Skeletal muscle tissue (tissue), 4 donors: ENCODE data around the gene RASA3. TPM values are rescaled to one million over a fixed set of nuclear protein-coding genes. Genes with fewer than 3 reads are reported as not detected.

ENCODE experiments used
- H3K27ac ChIP-seq: one replicate; pipeline ENCODE4 v1.7.0; 2013; ENCODE audit warnings: mild to moderate bottlenecking, low read depth, low read length, inconsistent platforms
- H3K27me3 ChIP-seq, 3 donors: one replicate each; pipeline ENCODE4 v1.7.0; 2013; ENCODE audit warnings: low read length in 3 of 3; ENCODE audit not compliant: control insufficient read depth in 3 of 3, insufficient read depth in 3 of 3
- H3K36me3 ChIP-seq, 3 donors: one replicate each; pipeline ENCODE4 v1.7.0; 2013; ENCODE audit warnings: low read length in 3 of 3; ENCODE audit not compliant: control insufficient read depth in 3 of 3, insufficient read depth in 3 of 3
- H3K4me1 ChIP-seq, 3 donors: one replicate each; pipeline ENCODE4 v1.7.0; 2013; ENCODE audit warnings: low read length in 3 of 3, mild to moderate bottlenecking in 3 of 3; ENCODE audit not compliant: control insufficient read depth in 3 of 3, insufficient read depth in 3 of 3
- H3K4me3 ChIP-seq, 3 donors: one replicate each; pipeline ENCODE4 v1.7.0; 2013; ENCODE audit warnings: low read length in 3 of 3
- H3K9ac ChIP-seq, 3 donors: one replicate each; pipeline ENCODE4 v1.7.0; 2013; ENCODE audit warnings: low read length in 3 of 3, mild to moderate bottlenecking in 3 of 3, moderate library complexity in 2 of 3, low read depth in 1 of 3
- H3K9me3 ChIP-seq, 3 donors: one replicate each; pipeline ENCODE4 v1.7.0; 2013; ENCODE audit warnings: low read length in 3 of 3; ENCODE audit not compliant: control insufficient read depth in 3 of 3
- total RNA-seq: library from RNA; depleted of rRNA; stranded (reverse); fragments of >200 nt; gene quantifications from one replicate; pipeline ENCODE4 v1.2.3, GENCODE V29; 2014
- donor health status: Osteomylitis.

The RASA3 gene
- total RNA-seq, 1 donor from 2014 or later: 14.1 TPM

DNA sequence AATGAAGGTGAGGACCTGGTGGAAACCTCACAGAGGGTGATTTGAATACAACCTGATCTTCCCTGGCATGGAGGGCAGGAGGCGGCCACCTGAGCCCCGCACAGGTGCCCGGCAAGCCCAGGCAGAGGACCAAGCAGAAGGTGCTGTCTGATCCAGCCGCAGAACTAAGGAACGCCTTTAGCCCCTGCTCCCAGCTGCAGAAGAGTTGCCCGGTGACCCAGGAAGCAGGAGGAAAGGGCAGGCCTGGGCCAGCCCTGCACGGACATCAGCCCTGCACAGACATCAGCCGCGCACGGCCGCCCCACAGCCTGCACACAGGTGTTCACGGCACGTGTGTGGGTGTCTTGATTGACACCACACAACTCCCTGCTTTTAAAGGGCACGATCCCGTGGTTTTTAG, 43.1 kb downstream of the RASA3 start:
- H3K27me3 ChIP-seq: no peaks in the 10 kb centered on the region
- no peaks in the 10 kb centered on the region for H3K9me3 ChIP-seq
- H3K36me3 ChIP-seq: no peaks in the 10 kb centered on the region
- no peak overlapping the region for H3K4me3 ChIP-seq
- H3K9ac ChIP-seq: no peak overlapping the region
- H3K27ac ChIP-seq: no peak overlapping the region
- no peaks in the 10 kb centered on the region for H3K4me1 ChIP-seq

DNA sequence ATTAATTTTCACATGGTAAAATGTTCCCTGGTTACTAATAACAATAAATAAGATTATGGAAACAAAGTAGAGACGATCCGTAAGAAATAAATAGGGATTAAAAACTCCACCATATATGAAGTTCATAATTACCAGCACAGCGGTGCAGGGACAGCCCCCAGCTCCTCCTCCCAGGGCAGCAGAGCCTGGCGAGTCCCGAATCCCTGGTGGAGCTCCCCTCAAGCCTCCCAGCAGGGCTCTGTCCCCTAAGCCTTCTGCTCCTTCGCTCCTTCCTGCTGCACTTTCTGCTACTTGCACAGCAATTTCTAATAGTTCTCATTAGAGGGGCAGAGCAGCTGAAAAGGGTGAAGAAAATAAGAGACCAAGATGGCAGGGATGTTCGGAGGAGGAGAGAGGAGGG, 43.6 kb downstream of the RASA3 start:
- Histone ChIP-seq H3K4me3 (no peak overlapping the region), H3K4me1 (no peaks in the 10 kb centered on the region), H3K27ac (no peak overlapping the region), H3K27me3 (no peaks in the 10 kb centered on the region), H3K36me3 (no peaks in the 10 kb centered on the region), H3K9ac (no peak overlapping the region), H3K9me3 (no peaks in the 10 kb centered on the region)

DNA sequence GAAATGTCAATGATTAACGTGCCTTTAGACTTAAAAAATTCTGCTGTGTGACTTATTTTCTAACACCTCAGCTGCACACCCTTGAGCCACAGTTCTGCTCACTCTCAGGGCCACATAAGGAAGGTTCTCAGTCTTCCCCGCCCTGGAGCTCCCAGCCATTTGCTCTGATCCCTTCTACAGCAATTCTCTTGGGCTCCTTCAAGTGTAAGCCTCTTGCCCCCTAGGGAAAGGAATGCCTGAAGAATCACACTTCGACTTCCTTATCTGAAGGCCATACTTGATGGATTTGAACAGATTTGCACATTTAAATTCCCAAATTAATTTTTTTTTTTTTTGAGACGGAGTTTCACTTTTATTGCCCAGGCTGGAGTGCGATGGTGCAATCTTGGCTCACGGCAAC, 44.2 kb downstream of the RASA3 start:
- H3K27ac ChIP-seq: no peak overlapping the region
- no peak overlapping the region for H3K4me3 ChIP-seq
- no peak overlapping the region for H3K9ac ChIP-seq
- no peaks in the 10 kb centered on the region for H3K9me3 ChIP-seq
- no peaks in the 10 kb centered on the region for H3K36me3 ChIP-seq
- H3K4me1 ChIP-seq: no peaks in the 10 kb centered on the region
- no peaks in the 10 kb centered on the region for H3K27me3 ChIP-seq

DNA sequence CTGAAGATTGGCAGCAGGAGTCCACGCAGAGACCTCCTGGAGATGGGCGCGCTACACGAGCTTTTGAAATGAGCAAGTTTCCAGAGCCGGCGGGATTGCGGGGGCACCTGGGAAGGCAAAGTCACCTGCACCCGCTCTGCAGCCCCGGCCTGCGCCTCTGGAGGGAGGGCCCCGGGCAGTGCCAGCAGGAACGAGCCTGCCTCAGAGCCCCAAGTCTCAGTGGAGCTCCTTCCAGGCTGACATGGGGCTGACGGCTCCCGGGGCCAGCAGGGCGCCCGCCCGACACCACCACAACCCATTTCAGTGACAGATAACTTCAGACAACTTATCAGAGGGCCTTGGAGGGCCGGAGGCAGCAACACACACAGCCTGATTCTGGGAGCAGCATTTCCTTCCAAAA, 45.0 kb downstream of the RASA3 start:
- Histone ChIP-seq H3K36me3 (no peaks in the 10 kb centered on the region), H3K9ac (no peak overlapping the region), H3K27me3 (no peaks in the 10 kb centered on the region), H3K9me3 (no peaks in the 10 kb centered on the region), H3K27ac (no peak overlapping the region), H3K4me3 (no peak overlapping the region), H3K4me1 (no peaks in the 10 kb centered on the region)

DNA sequence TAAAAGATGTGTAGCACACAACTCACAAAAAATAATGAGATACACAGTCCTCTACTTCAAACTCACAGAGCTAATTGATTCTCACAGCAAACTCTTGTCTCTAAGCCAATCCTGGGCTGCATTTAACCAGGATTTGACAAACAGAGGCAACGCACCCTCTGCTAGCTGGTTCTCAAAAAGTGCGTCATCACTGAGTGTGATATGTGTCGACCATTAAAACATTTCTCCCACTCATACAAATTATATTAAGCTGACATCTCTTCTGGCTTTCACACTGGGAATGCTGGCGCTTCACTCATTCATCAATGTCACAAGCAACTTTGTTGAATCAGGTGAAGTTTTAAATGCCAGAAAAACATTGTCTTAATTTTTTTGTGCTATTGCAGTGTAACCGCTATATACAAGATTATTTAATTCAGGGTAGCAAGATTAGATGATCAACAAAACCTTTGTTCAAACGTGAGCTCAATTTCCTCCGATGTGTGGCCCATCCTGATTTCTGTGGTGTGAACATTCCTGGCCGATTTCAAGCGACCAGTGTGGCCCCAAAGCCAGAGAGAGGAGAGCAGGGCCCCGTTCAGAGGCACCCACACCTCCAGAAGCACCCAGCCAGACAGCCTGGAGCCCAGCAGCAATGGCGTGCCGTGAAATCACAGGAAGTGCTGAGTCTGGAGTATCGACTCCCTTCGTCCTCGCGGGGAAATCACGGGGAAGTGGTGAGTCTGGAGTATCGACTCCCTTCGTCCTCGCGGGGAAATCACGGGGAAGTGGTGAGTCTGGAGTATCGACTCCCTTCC, 49.4 kb downstream of the RASA3 start:
- Histone ChIP-seq H3K4me1 (peaks cover 11 to 28% (median 12%) of the 10 kb centered on the region in 3 donors), H3K36me3 (no peaks in the 10 kb centered on the region), H3K4me3 (no peak overlapping the region), H3K27me3 (no peaks in the 10 kb centered on the region), H3K27ac (no peak overlapping the region), H3K9ac (no peak overlapping the region), H3K9me3 (no peaks in the 10 kb centered on the region)

DNA sequence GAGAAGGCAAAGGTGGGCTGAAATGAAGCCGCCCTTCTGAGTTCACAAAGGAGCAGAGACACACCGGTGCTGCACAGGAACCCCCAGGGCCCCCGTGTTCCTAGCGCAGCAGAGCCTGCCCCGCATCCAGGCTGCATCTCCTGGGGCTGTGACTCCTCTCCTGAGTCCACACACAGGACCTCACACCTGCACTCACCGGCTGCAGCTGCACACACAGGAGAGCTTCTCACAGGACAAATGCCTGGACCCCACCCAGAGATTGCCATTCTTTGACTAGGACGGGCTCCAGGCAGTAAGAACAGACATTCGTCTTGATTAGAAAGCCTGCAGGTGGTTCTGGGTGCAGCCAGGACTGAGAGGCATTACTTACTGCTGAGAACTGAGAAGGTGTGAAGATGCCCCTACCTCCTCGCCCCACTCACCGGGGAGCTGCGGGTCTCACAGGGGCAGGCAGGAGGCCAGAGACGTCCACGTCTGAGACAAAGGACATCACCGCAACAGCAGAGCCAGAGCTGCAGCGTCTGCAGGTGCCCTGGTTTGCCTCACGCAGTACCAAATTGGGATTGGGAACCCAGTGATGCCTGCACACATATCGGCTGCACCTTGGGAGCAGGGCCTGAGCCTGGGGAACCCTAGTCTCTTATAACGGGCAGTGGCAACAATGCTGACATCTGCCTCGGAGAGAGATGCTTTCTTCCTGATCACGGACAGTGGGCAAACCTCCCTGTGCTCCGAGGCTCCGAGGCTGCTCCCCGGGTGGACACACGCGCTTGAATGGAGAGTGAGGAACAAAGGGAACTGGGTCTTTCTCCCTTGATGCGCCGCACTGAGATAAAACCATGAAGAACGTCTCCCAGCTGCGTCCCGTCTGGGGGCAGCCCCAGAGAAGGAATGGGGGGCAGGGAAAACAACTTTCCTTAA, 50.4 kb downstream of the RASA3 start:
- H3K4me3 ChIP-seq: no peak overlapping the region
- H3K4me1 ChIP-seq: peaks cover 11 to 29% (median 12%) of the 10 kb centered on the region in 3 donors
- no peak overlapping the region for H3K9ac ChIP-seq
- no peaks in the 10 kb centered on the region for H3K9me3 ChIP-seq
- H3K36me3 ChIP-seq: no peaks in the 10 kb centered on the region
- H3K27ac ChIP-seq: no peak overlapping the region
- H3K27me3 ChIP-seq: no peaks in the 10 kb centered on the region

DNA sequence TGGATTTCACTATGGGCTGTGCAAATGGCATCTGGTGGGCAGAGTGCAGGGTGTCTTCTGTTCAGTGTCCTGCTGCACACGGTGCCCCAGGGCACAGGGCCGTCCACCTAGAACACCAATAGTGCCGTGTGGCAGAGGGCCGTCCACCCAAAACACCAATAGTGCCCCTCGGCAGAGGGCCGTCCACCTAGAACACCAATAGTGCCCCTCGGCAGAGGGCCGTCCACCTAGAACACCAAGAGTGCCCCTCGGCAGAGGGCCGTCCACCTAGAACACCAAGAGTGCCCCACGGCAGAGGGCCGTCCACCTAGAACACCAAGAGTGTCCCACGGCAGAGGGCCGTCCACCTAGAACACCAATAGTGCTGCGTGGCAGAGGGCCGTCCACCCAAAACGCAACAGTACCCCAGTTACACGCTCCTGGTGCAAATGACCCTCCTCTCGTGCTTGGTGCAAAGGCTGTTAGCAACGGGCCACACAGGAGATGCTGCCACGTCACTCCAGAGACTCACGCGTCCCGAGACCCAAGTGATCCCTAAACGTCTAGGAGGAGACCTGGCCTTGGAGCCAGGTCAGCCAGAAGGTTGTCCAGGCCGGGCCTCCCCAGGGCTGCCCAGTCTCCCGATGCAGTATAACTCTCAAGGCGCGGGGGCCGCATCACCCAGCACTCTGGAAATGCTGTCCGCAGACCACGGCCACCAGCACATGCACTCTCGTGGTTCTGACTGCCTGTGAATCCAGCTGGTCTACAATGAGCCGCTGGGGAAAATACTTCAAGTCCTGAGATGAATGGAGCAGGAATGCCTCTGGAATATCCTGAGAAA, 51.5 kb downstream of the RASA3 start:
- Histone ChIP-seq H3K9ac (peak overlapping the region in 1 of 3 donors; percentile 9), H3K27ac (no peak overlapping the region), H3K4me1 (peaks cover 11 to 29% (median 12%) of the 10 kb centered on the region in 3 donors), H3K36me3 (peaks cover 0 to 3% (median 0%) of the 10 kb centered on the region in 3 donors), H3K4me3 (no peak overlapping the region), H3K9me3 (no peaks in the 10 kb centered on the region), H3K27me3 (no peaks in the 10 kb centered on the region)

DNA sequence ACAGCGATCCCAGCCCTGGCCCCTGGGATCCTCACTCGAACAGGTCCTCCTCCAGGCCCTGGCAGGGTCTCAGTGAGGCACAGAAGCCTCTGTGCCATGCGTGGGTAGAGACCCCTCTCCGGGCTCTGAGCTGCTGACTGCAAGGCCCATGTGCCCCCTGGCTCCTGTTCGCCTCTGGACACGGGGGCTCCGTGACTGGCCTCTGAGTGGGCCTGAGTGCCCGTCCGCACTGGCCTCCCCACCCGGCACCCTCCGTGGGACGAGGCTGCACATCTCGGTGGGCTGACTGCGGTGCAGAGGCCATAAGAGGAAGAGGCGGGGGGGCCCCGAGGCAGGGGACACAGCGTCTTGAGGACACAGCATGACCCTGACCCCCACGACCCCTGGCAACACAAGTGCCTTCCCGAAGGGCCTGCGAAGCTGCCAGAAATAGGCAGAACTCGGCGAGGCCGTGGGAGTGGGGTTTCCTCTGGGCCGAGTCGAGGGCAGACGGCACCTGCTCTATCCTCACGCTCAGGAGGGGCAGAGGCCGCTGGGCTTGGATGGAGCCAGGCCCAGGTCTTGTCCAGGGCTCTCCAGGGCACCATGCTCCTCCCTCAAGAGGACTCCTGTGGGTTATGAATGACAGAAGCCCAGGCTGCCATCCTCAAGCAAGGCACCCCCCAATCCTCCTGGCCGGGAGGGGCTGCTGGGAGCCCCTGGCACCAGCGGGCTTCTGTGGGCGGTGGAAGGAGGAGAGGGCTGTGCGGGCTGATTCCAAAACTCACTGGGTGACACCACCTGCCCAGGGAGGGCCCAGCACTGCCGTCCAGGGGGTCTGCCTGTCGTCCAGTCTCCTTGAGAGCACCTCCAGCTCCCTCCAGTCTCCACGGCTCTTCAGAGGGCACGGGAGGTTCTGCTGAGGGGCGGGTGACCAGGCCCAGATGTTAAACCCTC, 52.6 kb downstream of the RASA3 start:
- H3K36me3 ChIP-seq: peaks cover 0 to 4% (median 0%) of the 10 kb centered on the region in 3 donors
- no peak overlapping the region for H3K4me3 ChIP-seq
- no peak overlapping the region for H3K9ac ChIP-seq
- no peaks in the 10 kb centered on the region for H3K9me3 ChIP-seq
- H3K4me1 ChIP-seq: peaks cover 12 to 29% (median 13%) of the 10 kb centered on the region in 3 donors
- H3K27ac ChIP-seq: no peak overlapping the region
- no peaks in the 10 kb centered on the region for H3K27me3 ChIP-seq
